Stimulated activated naive B cell treated with anti-CD40 and anti-IgM and Interleukin-4, amounts not matched to agents 10 μg/mL and 1 μg/mL and 100 μg/mL, for 72 hours (primary cell): ENCODE measurements around the gene MYO15B.

ENCODE experiments used
- ATAC-seq, 2 donors: fragments of 150-1000 bp; cut with Tn5 transposase; replicated peaks; 2 replicates each; pipeline ENCODE4 v1.10.0; 2021; ENCODE audit warnings: moderate library complexity in 1 of 2
- DNase-seq: peaks from one replicate; pipeline ENCODE4 v3.0.0; 2021
- H3K27ac Mint-ChIP-seq: one replicate; pipeline ENCODE4 v1.8.0; 2022; ENCODE audit warnings: mild to moderate bottlenecking, mixed read lengths
- H3K27me3 Mint-ChIP-seq, 2 donors: one replicate each; pipeline ENCODE4 v1.8.0; 2022; ENCODE audit warnings: mixed read lengths in 2 of 2
- H3K36me3 Mint-ChIP-seq, 2 donors: one replicate each; pipeline ENCODE4 v1.8.0; 2022; ENCODE audit warnings: mixed read lengths in 2 of 2, mild to moderate bottlenecking in 1 of 2
- H3K4me1 Mint-ChIP-seq, 2 donors: one replicate each; pipeline ENCODE4 v1.8.0; 2022; ENCODE audit warnings: mixed read lengths in 2 of 2, mild to moderate bottlenecking in 1 of 2
- H3K4me3 Mint-ChIP-seq, 2 donors: one replicate each; pipeline ENCODE4 v1.8.0; 2022; ENCODE audit warnings: mild to moderate bottlenecking in 2 of 2, mixed read lengths in 2 of 2, moderate library complexity in 1 of 2
- H3K9me3 Mint-ChIP-seq, 2 donors: one replicate each; pipeline ENCODE4 v1.8.0; 2022; ENCODE audit warnings: mixed read lengths in 2 of 2, mild to moderate bottlenecking in 1 of 2

MYO15B gene

GRCh38 chr17:75666959-75667790 lies 79.6 kb downstream of the MYO15B start, which contains the start of the genes RECQL5 and SAP30BP:
Gene RECQL5 (minus strand): TSS chr17:75667154. CDS start chr17:75666557, 597 bp downstream.
Gene SAP30BP (plus strand): TSS chr17:75667338. CDS start chr17:75667373, 35 bp downstream.
- no peaks in the 10 kb centered on the region for H3K27me3 Mint-ChIP-seq
- H3K4me1 Mint-ChIP-seq = peaks cover 25 to 47% of the 10 kb centered on the region in 2 donors
- H3K9me3 Mint-ChIP-seq = peaks cover 0 to 3% of the 10 kb centered on the region in 2 donors
- peaks cover 25 to 34% of the 10 kb centered on the region in 2 donors for H3K36me3 Mint-ChIP-seq
- H3K4me3 Mint-ChIP-seq = peak within 1 kb of the TSS; percentile 70 to 71
- peak; percentile 92 for DNase-seq
- peak within 1 kb of the TSS; percentile 76 for H3K27ac Mint-ChIP-seq
- ATAC-seq = peak; percentile 63 to 64

GRCh38 chr17:75667825-75668224 lies 80.2 kb downstream of the MYO15B start:
- H3K4me3 Mint-ChIP-seq = no peak overlapping the region
- H3K27ac Mint-ChIP-seq = no peak overlapping the region
- peaks cover 20 to 36% of the 10 kb centered on the region in 2 donors for H3K36me3 Mint-ChIP-seq
- peaks cover 22 to 41% of the 10 kb centered on the region in 2 donors for H3K4me1 Mint-ChIP-seq
- H3K9me3 Mint-ChIP-seq = peaks cover 0 to 3% of the 10 kb centered on the region in 2 donors
- DNase-seq (no peak), ATAC-seq (no peak)
- H3K27me3 Mint-ChIP-seq = no peaks in the 10 kb centered on the region

GRCh38 chr17:75668489-75668888 lies 80.9 kb downstream of the MYO15B start:
- DNase-seq = no peak
- Mint-ChIP-seq H3K4me1 (peaks cover 23 to 41% of the 10 kb centered on the region in 2 donors), H3K4me3 (no peak overlapping the region), H3K36me3 (peaks cover 24 to 43% of the 10 kb centered on the region in 2 donors), H3K27ac (peak overlapping the region; percentile 22), H3K9me3 (peaks cover 0 to 3% of the 10 kb centered on the region in 2 donors), H3K27me3 (no peaks in the 10 kb centered on the region)
- no peak for ATAC-seq

- peaks cover 18 to 40% of the 10 kb centered on the region in 2 donors for H3K36me3 Mint-ChIP-seq
- no peak for DNase-seq
- H3K4me3 Mint-ChIP-seq = no peak overlapping the region
- H3K27me3 Mint-ChIP-seq = no peaks in the 10 kb centered on the region
- no peak overlapping the region for H3K27ac Mint-ChIP-seq
- no peaks in the 10 kb centered on the region for H3K9me3 Mint-ChIP-seq
- peaks cover 14 to 32% of the 10 kb centered on the region in 2 donors for H3K4me1 Mint-ChIP-seq
- no peak for ATAC-seq
Observed at GRCh38 chr17:75670868-75671267, 83.3 kb downstream of the MYO15B start.

- Mint-ChIP-seq H3K27ac (no peak overlapping the region), H3K4me1 (peaks cover 11 to 26% of the 10 kb centered on the region in 2 donors), H3K27me3 (no peaks in the 10 kb centered on the region), H3K4me3 (no peak overlapping the region), H3K36me3 (peaks cover 18 to 43% of the 10 kb centered on the region in 2 donors), H3K9me3 (no peaks in the 10 kb centered on the region)
- DNase-seq (no peak), ATAC-seq (no peak)
Observed at GRCh38 chr17:75672011-75672410, 84.4 kb downstream of the MYO15B start.

- Mint-ChIP-seq H3K27me3 (no peaks in the 10 kb centered on the region), H3K4me3 (no peak overlapping the region), H3K9me3 (no peaks in the 10 kb centered on the region), H3K27ac (no peak overlapping the region), H3K36me3 (peaks cover 19 to 43% of the 10 kb centered on the region in 2 donors), H3K4me1 (peaks cover 12 to 30% of the 10 kb centered on the region in 2 donors)
- ATAC-seq (no peak), DNase-seq (no peak)
Observed at GRCh38 chr17:75673487-75673886, 85.9 kb downstream of the MYO15B start.
